ENCODE data around the gene UGT1A8.
"Not testable (repeated sequence)": the region's sequence is repeated elsewhere in the genome, so short reads cannot be mapped to it uniquely, and the experiment has no call there.

UGT1A8 gene

GRCh38 chr2:233643128-233643527 lies 25.7 kb downstream of the UGT1A8 start:
- no peak for DNase-seq

GRCh38 chr2:233646033-233646432 lies 28.6 kb downstream of the UGT1A8 start:
- not testable (repeated sequence) for DNase-seq

- no peak for DNase-seq
Observed at GRCh38 chr2:233650981-233651380, 33.5 kb downstream of the UGT1A8 start.

GRCh38 chr2:233651430-233651829 lies 34.0 kb downstream of the UGT1A8 start:
- no peak for DNase-seq

- no peak for DNase-seq
Observed at GRCh38 chr2:233654501-233654900, 37.1 kb downstream of the UGT1A8 start.

GRCh38 chr2:233655043-233655442 lies 37.6 kb downstream of the UGT1A8 start:
- no peak for DNase-seq

GRCh38 chr2:233655943-233656342 lies 38.5 kb downstream of the UGT1A8 start:
- not testable (repeated sequence) for DNase-seq

GRCh38 chr2:233656443-233656842 lies 39.0 kb downstream of the UGT1A8 start:
- DNase-seq = no peak

- no peak for DNase-seq
Observed at GRCh38 chr2:233658610-233659009, 41.2 kb downstream of the UGT1A8 start.

GRCh38 chr2:233663911-233664310 lies 46.5 kb downstream of the UGT1A8 start:
- no peak for DNase-seq

- no peak for DNase-seq
Observed at GRCh38 chr2:233668605-233669260, 51.3 kb downstream of the UGT1A8 start.

- no peak for DNase-seq
Observed at GRCh38 chr2:233671290-233672161, 54.1 kb downstream of the UGT1A8 start, which contains the start of gene UGT1A9. TSS of gene UGT1A9 (plus strand) at chr2:233671898. CDS start at chr2:233671935, 37 bp downstream.

- DNase-seq = no peak
Observed at GRCh38 chr2:233672886-233673285, 55.5 kb downstream of the UGT1A8 start.

- DNase-seq = no peak
Observed at GRCh38 chr2:233673896-233674295, 56.5 kb downstream of the UGT1A8 start.

GRCh38 chr2:233674314-233674713 lies 56.9 kb downstream of the UGT1A8 start:
- DNase-seq = no peak

GRCh38 chr2:233674995-233675394 lies 57.6 kb downstream of the UGT1A8 start:
- no peak for DNase-seq

GRCh38 chr2:233676046-233676445 lies 58.6 kb downstream of the UGT1A8 start:
- DNase-seq = no peak

- DNase-seq = no peak
Observed at GRCh38 chr2:233679196-233679595, 61.8 kb downstream of the UGT1A8 start.

GRCh38 chr2:233680361-233681045 lies 63.1 kb downstream of the UGT1A8 start:
- no peak for DNase-seq

- DNase-seq = no peak
Observed at GRCh38 chr2:233681521-233682099, 64.2 kb downstream of the UGT1A8 start, which contains the start of gene UGT1A7. TSS of gene UGT1A7 (plus strand) at chr2:233681901. CDS start at chr2:233681938, 37 bp downstream.

- DNase-seq = no peak
Observed at GRCh38 chr2:233684640-233685039, 67.2 kb downstream of the UGT1A8 start.

- no peak for DNase-seq
Observed at GRCh38 chr2:233686928-233687327, 69.5 kb downstream of the UGT1A8 start.

- DNase-seq = no peak
Observed at GRCh38 chr2:233688341-233688740, 70.9 kb downstream of the UGT1A8 start.
